ENCODE measurements around the gene TRIM67. TPM values are rescaled to one million over a fixed set of nuclear protein-coding genes. Genes with fewer than 3 reads are reported as not detected.

Gene TRIM67
- total and polyA plus RNA-seq, 9 of the 15 experiments (the other 6 are each of a cell fraction or from before 2014, with no cell fraction given) = 0.04 to 0.60 (median 0.31) TPM

DNA sequence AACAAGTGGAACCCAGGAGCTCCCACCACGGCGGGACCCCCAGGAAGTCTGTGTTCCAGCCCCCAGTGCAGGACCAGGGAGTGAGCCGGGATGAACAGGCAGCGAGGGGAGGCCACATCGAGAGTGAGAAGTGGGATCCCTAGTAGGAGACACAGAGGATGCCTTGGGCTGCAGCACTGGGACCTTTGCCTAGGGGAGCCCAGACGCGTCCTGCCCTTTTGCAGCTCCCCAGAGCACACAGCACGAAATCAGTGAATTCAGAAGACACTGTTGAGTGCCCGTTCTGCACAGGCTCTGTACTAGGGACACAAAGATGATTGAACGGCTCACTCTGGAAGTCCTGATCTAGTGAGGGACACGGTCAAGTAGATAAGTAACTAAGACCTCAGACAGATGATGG is 23.5 kb downstream of the TRIM67 start:
- no peaks in the 10 kb centered on the region for H3K79me2 ChIP-seq (ENCODE audit: control insufficient read depth, insufficient read depth, low read length)
- DNase-seq (ENCODE audit: extremely low read depth in 1 of 4, low spot score in 3 of 4) (no peak), ATAC-seq (no peak; the same call in 2 of the 3 replicates), FAIRE-seq (no peak)
- ChIA-PET CTCF (ENCODE audit: low intra/inter-chr PET ratio) (no interaction called here), POLR2A (interaction anchor here (0.7 to 1.2 kb wide), 2 partner anchors 10 to 23 kb away, joined by 4 read pairs; no protein-coding TSS in a partner anchor)
- WGBS (ENCODE audit: insufficient coverage, low coverage, missing lambda C conversion rate) = 2% methylated on average over 11 of the region's 11 CpGs
- H3K27ac ChIP-seq (ENCODE audit: extremely low read depth, low read depth, low read length) = no peak overlapping the region
- H3K4me1 ChIP-seq (replicated peaks in 1 of 2; ENCODE audit: control insufficient read depth in 2 of 2, insufficient read depth in 2 of 2, low read length in 2 of 2) = no peaks in the 10 kb centered on the region; a peak in 1 of 5 replicates
- H4K20me1 ChIP-seq (replicated peaks; ENCODE audit: control insufficient read depth, insufficient read depth, low read length) = peaks cover 6% of the 10 kb centered on the region; the same call in 1 of the 2 replicates
- H3K9me1 ChIP-seq (ENCODE audit: control insufficient read depth, insufficient read depth, low read length) = no peaks in the 10 kb centered on the region
- peaks cover 68 to 81% of the 10 kb centered on the region in 2 experiments for H3K27me3 ChIP-seq (ENCODE audit: control insufficient read depth in 2 of 2, insufficient read depth in 2 of 2, low read length in 2 of 2)
- H3K4me3 ChIP-seq = no peak overlapping the region
- H3K4me2 ChIP-seq (ENCODE audit: insufficient read depth, low read length) = no peak overlapping the region
- TF ChIP-seq EZH2 (IDR thresholded peaks at IDR 0.05; ENCODE audit: borderline replicate concordance, low read depth, low read length) (0 out of 2 replicates have a peak, but pooled peaks have one; percentile 24), PYGO2 (tag; IDR thresholded peaks at IDR 0.05) (no peak)
- H3K36me3 ChIP-seq (ENCODE audit: control insufficient read depth, insufficient read depth, low read length) = no peaks in the 10 kb centered on the region
- BruUV-seq (replicated peaks) = no TSS peak
- intact Hi-C loops (cut with micrococcal nuclease) = no loop called here
- in situ Hi-C loops (cut with MboI) = no loop called here
- no peak overlapping the region for H3K9ac ChIP-seq (ENCODE audit: insufficient read depth in 1 of 2, low read depth in 2 of 2, low read length in 2 of 2)
- no peak overlapping the region for H2AFZ ChIP-seq (ENCODE audit: low read depth, low read length)
- H3K9me3 ChIP-seq (replicated peaks; ENCODE audit: control insufficient read depth, insufficient read depth, low read depth, low read length) = no peaks in the 10 kb centered on the region

GRCh38 chr1:231186356-231187115 is 24.7 kb downstream of the TRIM67 start:
- Histone ChIP-seq H3K27ac (ENCODE audit: extremely low read depth, low read depth, low read length) (no peak overlapping the region), H3K4me2 (ENCODE audit: insufficient read depth, low read length) (no peak overlapping the region), H3K36me3 (ENCODE audit: control insufficient read depth, insufficient read depth, low read length) (no peaks in the 10 kb centered on the region), H3K4me1 (replicated peaks in 1 of 2; ENCODE audit: control insufficient read depth in 2 of 2, insufficient read depth in 2 of 2, low read length in 2 of 2) (no peaks in the 10 kb centered on the region; a peak in 1 of 5 replicates), H3K9ac (ENCODE audit: insufficient read depth in 1 of 2, low read depth in 2 of 2, low read length in 2 of 2) (no peak overlapping the region), H3K27me3 (ENCODE audit: control insufficient read depth in 2 of 2, insufficient read depth in 2 of 2, low read length in 2 of 2) (peaks cover 64 to 84% of the 10 kb centered on the region in 2 experiments), H3K9me1 (ENCODE audit: control insufficient read depth, insufficient read depth, low read length) (no peaks in the 10 kb centered on the region), H3K79me2 (ENCODE audit: control insufficient read depth, insufficient read depth, low read length) (no peaks in the 10 kb centered on the region), H3K4me3 (no peak overlapping the region), H3K9me3 (replicated peaks; ENCODE audit: control insufficient read depth, insufficient read depth, low read depth, low read length) (no peaks in the 10 kb centered on the region), H4K20me1 (replicated peaks; ENCODE audit: control insufficient read depth, insufficient read depth, low read length) (peaks cover 6% of the 10 kb centered on the region; the same call in 1 of the 2 replicates), H2AFZ (ENCODE audit: low read depth, low read length) (no peak overlapping the region)
- no TSS peak for BruUV-seq (replicated peaks)
- DNase-seq (ENCODE audit: extremely low read depth in 1 of 4, low spot score in 3 of 4) = no peak
- no peak for FAIRE-seq
- 3% methylated on average over 11 of the region's 11 CpGs for WGBS (ENCODE audit: insufficient coverage, low coverage, missing lambda C conversion rate)
- ChIA-PET POLR2A (interaction anchor here (0.5 to 1.2 kb wide), 4 partner anchors 24 to 1929 kb away, joined by 3 to 5 read pairs (median 4); no protein-coding TSS in a partner anchor), CTCF (ENCODE audit: low intra/inter-chr PET ratio) (no interaction called here)
- in situ Hi-C loops (cut with MboI) (no loop called here), intact Hi-C loops (cut with micrococcal nuclease) (no loop called here)
- ATAC-seq = no peak
- TF ChIP-seq MYBL2 (IDR thresholded peaks at IDR 0.05; ENCODE audit: low read depth) = no peak
- no peak for TF ChIP-seq MYBL2 (CRISPR knock-in tag; IDR thresholded peaks at IDR 0.05; ENCODE audit: borderline replicate concordance)
- TF ChIP-seq FOXA1 (IDR thresholded peaks at IDR 0.05; ENCODE audit: borderline replicate concordance) = no peak
- no peak for TF ChIP-seq ZNF217 (CRISPR knock-in tag; IDR thresholded peaks at IDR 0.05)
- TF ChIP-seq POLR2B (IDR thresholded peaks at IDR 0.05; ENCODE audit: low read depth, partially characterized antibody) = no peak
- TF ChIP-seq ELF4 (CRISPR knock-in tag; IDR thresholded peaks at IDR 0.05) = no peak
- TF ChIP-seq ELF2 (CRISPR knock-in tag; IDR thresholded peaks at IDR 0.05) = no peak
- no peak for TF ChIP-seq MXI1 (IDR thresholded peaks at IDR 0.05; ENCODE audit: low read depth, low read length)
- TF ChIP-seq AFF1 (IDR thresholded peaks at IDR 0.05; ENCODE audit: low read depth in 1 of 2, partially characterized antibody in 2 of 2) = no peak

All from K562 (cell line).